Activated T-helper 1 cell treated with anti-CD3 and anti-CD28 coated beads, Interleukin-12 subunit alpha, Interleukin-12 subunit beta, Interleukin-2, Interleukin-4 antibody, amounts not matched to agents 30 ng/mL and 10 ng/mL and 1 ng/mL, durations not matched to agents 14 hours and 24 hours and 36 hours (primary cell): Measurements from ENCODE around the gene NEK9. TPM values are rescaled to one million over a fixed set of nuclear protein-coding genes. Genes with fewer than 3 reads are reported as not detected.
"Not testable (repeated sequence)": the region's sequence is repeated elsewhere in the genome, so short reads cannot be mapped to it uniquely, and the experiment has no call there.

Source experiments
- DNase-seq: peaks from one replicate; pipeline ENCODE4 v3.0.0; 2021; ENCODE audit warnings: low spot score
- H3K27ac Mint-ChIP-seq: one replicate; pipeline ENCODE4 v1.8.0; 2021; ENCODE audit warnings: mild to moderate bottlenecking, mixed read lengths
- H3K27me3 Mint-ChIP-seq: one replicate; pipeline ENCODE4 v1.8.0; 2022; ENCODE audit warnings: mild to moderate bottlenecking, moderate library complexity, mixed read lengths; ENCODE audit not compliant: insufficient read depth
- H3K36me3 Mint-ChIP-seq: one replicate; pipeline ENCODE4 v1.8.0; 2021; ENCODE audit warnings: low read depth, mixed read lengths
- H3K4me1 Mint-ChIP-seq: one replicate; pipeline ENCODE4 v1.8.0; 2021; ENCODE audit warnings: low read depth, mixed read lengths
- H3K4me3 Mint-ChIP-seq: one replicate; pipeline ENCODE4 v1.8.0; 2021; ENCODE audit warnings: mild to moderate bottlenecking, moderate library complexity, mixed read lengths
- H3K9me3 Mint-ChIP-seq: one replicate; pipeline ENCODE4 v1.8.0; 2021; ENCODE audit warnings: mixed read lengths
- intact Hi-C: fragments of 100-400 bp; cut with micrococcal nuclease; formaldehyde crosslinking; loops from one replicate; pipeline ENCODE4 v1.15.1; 2024
- total RNA-seq: library from RNA; stranded (reverse); gene quantifications from 2 replicates; pipeline ENCODE4 v1.2.3, GENCODE V29; 2022

The NEK9 gene
- total RNA-seq, 1 donor from 2014 or later: 76.8 TPM

GRCh38 chr14:75158843-75159614 is 32.2 kb upstream of the NEK9 start:
- Mint-ChIP-seq H3K9me3 (no peaks in the 10 kb centered on the region), H3K4me1 (peaks cover 47% of the 10 kb centered on the region), H3K27me3 (no peaks in the 10 kb centered on the region), H3K36me3 (peaks cover 19% of the 10 kb centered on the region), H3K4me3 (no peak overlapping the region), H3K27ac (no peak overlapping the region)
- intact Hi-C loops: loop anchor here (2.0 to 5.0 kb wide), 3 partner anchors 14 to 442 kb away; no protein-coding TSS in a partner anchor
- DNase-seq: no peak

- intact Hi-C loops: loop anchor here (1.0 to 5.0 kb wide), 3 partner anchors 18 to 440 kb away; no protein-coding TSS in a partner anchor
- peak overlapping the region; percentile 19 for H3K27ac Mint-ChIP-seq
Observed at GRCh38 chr14:75156901-75157300, 30.1 kb upstream of the NEK9 start.

GRCh38 chr14:75156111-75156510 is 29.3 kb upstream of the NEK9 start:
- Mint-ChIP-seq H3K4me1 (peaks cover 54% of the 10 kb centered on the region), H3K27me3 (no peaks in the 10 kb centered on the region), H3K9me3 (no peaks in the 10 kb centered on the region), H3K4me3 (peak overlapping the region; percentile 12), H3K27ac (no peak overlapping the region), H3K36me3 (peaks cover 24% of the 10 kb centered on the region)
- DNase-seq: no peak
- intact Hi-C loops: loop anchor here (5.0 kb wide), 2 partner anchors 91 to 439 kb away; no protein-coding TSS in a partner anchor

More at GRCh38 chr14:75156901-75157300, 30.1 kb upstream of the NEK9 start:
- Mint-ChIP-seq H3K27me3 (no peaks in the 10 kb centered on the region), H3K9me3 (no peaks in the 10 kb centered on the region), H3K4me3 (no peak overlapping the region), H3K36me3 (peaks cover 20% of the 10 kb centered on the region), H3K4me1 (peaks cover 54% of the 10 kb centered on the region)
- DNase-seq: peak; percentile 30

GRCh38 chr14:75155169-75155568 is 28.3 kb upstream of the NEK9 start:
- H3K4me3 Mint-ChIP-seq: no peak overlapping the region
- H3K27ac Mint-ChIP-seq: peak overlapping the region; percentile 11
- H3K36me3 Mint-ChIP-seq: peaks cover 23% of the 10 kb centered on the region
- DNase-seq: no peak
- intact Hi-C loops: loop anchor here (5.0 kb wide), 2 partner anchors 92 to 438 kb away; no protein-coding TSS in a partner anchor
- H3K27me3 Mint-ChIP-seq: no peaks in the 10 kb centered on the region
- no peaks in the 10 kb centered on the region for H3K9me3 Mint-ChIP-seq
- H3K4me1 Mint-ChIP-seq: peaks cover 47% of the 10 kb centered on the region

- intact Hi-C loops: no loop called here
- Mint-ChIP-seq H3K9me3 (no peaks in the 10 kb centered on the region), H3K4me3 (no peak overlapping the region), H3K36me3 (peaks cover 33% of the 10 kb centered on the region), H3K27ac (no peak overlapping the region), H3K4me1 (peaks cover 35% of the 10 kb centered on the region), H3K27me3 (no peaks in the 10 kb centered on the region)
- DNase-seq: no peak
Observed at GRCh38 chr14:75153295-75153694, 26.4 kb upstream of the NEK9 start.

- H3K36me3 Mint-ChIP-seq: peaks cover 31% of the 10 kb centered on the region
- H3K9me3 Mint-ChIP-seq: no peaks in the 10 kb centered on the region
- no peaks in the 10 kb centered on the region for H3K27me3 Mint-ChIP-seq
- no peak overlapping the region for H3K27ac Mint-ChIP-seq
- no peak overlapping the region for H3K4me3 Mint-ChIP-seq
- intact Hi-C loops: no loop called here
- no peak for DNase-seq
- peaks cover 36% of the 10 kb centered on the region for H3K4me1 Mint-ChIP-seq
Observed at GRCh38 chr14:75151851-75152250, 25.0 kb upstream of the NEK9 start.

GRCh38 chr14:75150637-75151036 is 23.8 kb upstream of the NEK9 start:
- not testable (repeated sequence) for H3K27ac Mint-ChIP-seq
- H3K36me3 Mint-ChIP-seq: peaks cover 36% of the 10 kb centered on the region

GRCh38 chr14:75150150-75150549 is 23.3 kb upstream of the NEK9 start:
- Mint-ChIP-seq H3K4me1 (peaks cover 36% of the 10 kb centered on the region), H3K4me3 (no peak overlapping the region), H3K27ac (no peak overlapping the region), H3K27me3 (no peaks in the 10 kb centered on the region), H3K36me3 (peaks cover 34% of the 10 kb centered on the region), H3K9me3 (no peaks in the 10 kb centered on the region)
- intact Hi-C loops: no loop called here
- no peak for DNase-seq

More at GRCh38 chr14:75150637-75151036, 23.8 kb upstream of the NEK9 start:
- DNase-seq, H3K4me3 Mint-ChIP-seq, intact Hi-C loops, H3K27me3 Mint-ChIP-seq, H3K9me3 Mint-ChIP-seq: not testable (repeated sequence)
- peaks cover 37% of the 10 kb centered on the region for H3K4me1 Mint-ChIP-seq

- Mint-ChIP-seq H3K27me3 (no peaks in the 10 kb centered on the region), H3K4me1 (peaks cover 53% of the 10 kb centered on the region), H3K36me3 (peaks cover 47% of the 10 kb centered on the region), H3K27ac (no peak overlapping the region), H3K9me3 (no peaks in the 10 kb centered on the region), H3K4me3 (no peak overlapping the region)
- intact Hi-C loops: no loop called here
- DNase-seq: no peak
Observed at GRCh38 chr14:75147423-75148071, 20.7 kb upstream of the NEK9 start.

- Mint-ChIP-seq H3K36me3 (peaks cover 36% of the 10 kb centered on the region), H3K27me3 (no peaks in the 10 kb centered on the region), H3K4me3 (peak overlapping the region; percentile 25), H3K27ac (peak overlapping the region; percentile 78), H3K4me1 (peaks cover 62% of the 10 kb centered on the region), H3K9me3 (no peaks in the 10 kb centered on the region)
- intact Hi-C loops: loop anchor here (2.0 kb wide), 1 partner anchor 14 kb away; no protein-coding TSS in a partner anchor
- no peak for DNase-seq
Observed at GRCh38 chr14:75144944-75145343, 18.1 kb upstream of the NEK9 start.

- Mint-ChIP-seq H3K4me3 (no peak overlapping the region), H3K36me3 (peaks cover 33% of the 10 kb centered on the region), H3K9me3 (no peaks in the 10 kb centered on the region), H3K27ac (no peak overlapping the region), H3K27me3 (no peaks in the 10 kb centered on the region), H3K4me1 (peaks cover 72% of the 10 kb centered on the region)
- intact Hi-C loops: loop anchor here (2.0 kb wide), 1 partner anchor 15 kb away; no protein-coding TSS in a partner anchor
- no peak for DNase-seq
Observed at GRCh38 chr14:75143761-75144527, 17.1 kb upstream of the NEK9 start.

GRCh38 chr14:75142494-75142893 is 15.6 kb upstream of the NEK9 start:
- intact Hi-C loops: no loop called here
- Mint-ChIP-seq H3K9me3 (no peaks in the 10 kb centered on the region), H3K36me3 (peaks cover 31% of the 10 kb centered on the region), H3K27me3 (no peaks in the 10 kb centered on the region), H3K27ac (peak overlapping the region; percentile 15), H3K4me1 (peaks cover 71% of the 10 kb centered on the region), H3K4me3 (no peak overlapping the region)
- no peak for DNase-seq
